Esophagus (tissue), 2 donors: Measurements from ENCODE around the gene NUP153. TPM values are rescaled to one million over a fixed set of nuclear protein-coding genes. Genes with fewer than 3 reads are reported as not detected.

Experiments used
- H3K27ac ChIP-seq, 2 donors: one replicate each; pipeline ENCODE4 v1.5.1; 2013; ENCODE audit warnings: low read depth in 2 of 2, mild to moderate bottlenecking in 2 of 2, inconsistent platforms in 1 of 2, low read length in 1 of 2, moderate library complexity in 1 of 2
- H3K27me3 ChIP-seq, 2 donors: one replicate each; pipeline ENCODE4 v1.6.1; 2013; ENCODE audit warnings: low read length in 2 of 2, control low read depth in 1 of 2, mild to moderate bottlenecking in 1 of 2; ENCODE audit not compliant: insufficient read depth in 2 of 2, control insufficient read depth in 1 of 2
- H3K36me3 ChIP-seq, 2 donors: one replicate each; pipeline ENCODE4 v1.6.1; 2013; ENCODE audit warnings: low read length in 1 of 2; ENCODE audit not compliant: control insufficient read depth in 2 of 2, insufficient read depth in 2 of 2
- H3K4me1 ChIP-seq, 2 donors: one replicate each; pipeline ENCODE4 v1.6.1; 2013; ENCODE audit warnings: low read length in 1 of 2; ENCODE audit not compliant: control insufficient read depth in 2 of 2, insufficient read depth in 2 of 2
- H3K4me3 ChIP-seq, 2 donors: one replicate each; pipeline ENCODE4 v1.5.1; 2013; ENCODE audit warnings: low read length in 2 of 2, mild to moderate bottlenecking in 2 of 2, low read depth in 1 of 2, moderate library complexity in 1 of 2
- H3K9me3 ChIP-seq, 2 donors: one replicate each; pipeline ENCODE4 v1.6.1; 2013; ENCODE audit warnings: mild to moderate bottlenecking in 2 of 2, low read depth in 1 of 2, low read length in 1 of 2, moderate library complexity in 1 of 2; ENCODE audit not compliant: control insufficient read depth in 2 of 2, insufficient read depth in 1 of 2
- WGBS, 2 donors: extraction: QIAGEN DNeasy Blood & Tissue Kit; methylation state at CpG; one replicate each; pipeline ENCODE4 v1.1.7; 2013; 5-methylcytosine and 5-hydroxymethylcytosine counted together
- polyA plus RNA-seq, 2 donors: library from polyadenylated mRNA; stranded (reverse); fragments of 200-250 nt; gene quantifications; one replicate each; pipeline ENCODE4 v1.2.3, GENCODE V29; 2013
- donor health status: healthy with polysubstance abuse.
- donor health status: Bipolar disorder and iron deficiency.

NUP153 gene
- polyA plus RNA-seq, 2 donors = 5.0 to 12.7 TPM

- H3K36me3 ChIP-seq = no peaks in the 10 kb centered on the region
- peak overlapping the region; percentile 15 to 50 for H3K27ac ChIP-seq
- no peak overlapping the region for H3K4me3 ChIP-seq
- H3K9me3 ChIP-seq = no peaks in the 10 kb centered on the region
- H3K4me1 ChIP-seq = no peaks in the 10 kb centered on the region
- H3K27me3 ChIP-seq = no peaks in the 10 kb centered on the region
- WGBS, 2 donors = 72 to 77% methylated on average over 6 of the region's 6 CpGs
Observed at GRCh38 chr6:17730078-17730704, 23.5 kb upstream of the NUP153 start.

GRCh38 chr6:17729223-17730077, 22.7 kb upstream of the NUP153 start:
- Histone ChIP-seq H3K9me3 (no peaks in the 10 kb centered on the region), H3K27ac (peak overlapping the region in 1 of 2 donors; percentile 15), H3K4me1 (no peaks in the 10 kb centered on the region), H3K36me3 (no peaks in the 10 kb centered on the region), H3K4me3 (no peak overlapping the region), H3K27me3 (no peaks in the 10 kb centered on the region)
- 74 to 75% methylated on average over 12 of the region's 12 CpGs for WGBS, 2 donors

- Histone ChIP-seq H3K9me3 (no peaks in the 10 kb centered on the region), H3K4me3 (no peak overlapping the region), H3K27ac (no peak overlapping the region), H3K4me1 (no peaks in the 10 kb centered on the region), H3K36me3 (no peaks in the 10 kb centered on the region), H3K27me3 (no peaks in the 10 kb centered on the region)
- WGBS, 2 donors = 97 to 98% methylated on average over 40 to 49 of the region's 49 CpGs
Observed at GRCh38 chr6:17728551-17729222, 22.0 kb upstream of the NUP153 start.

- Histone ChIP-seq H3K36me3 (no peaks in the 10 kb centered on the region), H3K4me3 (no peak overlapping the region), H3K9me3 (no peaks in the 10 kb centered on the region), H3K27ac (no peak overlapping the region), H3K27me3 (no peaks in the 10 kb centered on the region), H3K4me1 (no peaks in the 10 kb centered on the region)
- WGBS, 2 donors = 48% methylated on average over 6 of the region's 6 CpGs
Observed at GRCh38 chr6:17725083-17725482, 18.4 kb upstream of the NUP153 start.

- Histone ChIP-seq H3K9me3 (no peaks in the 10 kb centered on the region), H3K36me3 (no peaks in the 10 kb centered on the region), H3K27ac (no peak overlapping the region), H3K4me1 (no peaks in the 10 kb centered on the region), H3K27me3 (no peaks in the 10 kb centered on the region), H3K4me3 (no peak overlapping the region)
- WGBS, 2 donors = 85 to 94% methylated on average over 3 of the region's 3 CpGs
Observed at GRCh38 chr6:17724341-17724740, 17.6 kb upstream of the NUP153 start.

GRCh38 chr6:17721671-17722070, 14.9 kb upstream of the NUP153 start:
- Histone ChIP-seq H3K4me3 (no peak overlapping the region), H3K27ac (no peak overlapping the region), H3K4me1 (no peaks in the 10 kb centered on the region), H3K9me3 (no peaks in the 10 kb centered on the region), H3K36me3 (no peaks in the 10 kb centered on the region), H3K27me3 (no peaks in the 10 kb centered on the region)
- 62 to 71% methylated on average over 3 of the region's 3 CpGs for WGBS, 2 donors

- Histone ChIP-seq H3K27me3 (no peaks in the 10 kb centered on the region), H3K4me1 (peaks cover 0 to 2% of the 10 kb centered on the region in 2 donors), H3K36me3 (no peaks in the 10 kb centered on the region), H3K4me3 (no peak overlapping the region), H3K9me3 (no peaks in the 10 kb centered on the region), H3K27ac (no peak overlapping the region)
- 51 to 53% methylated on average over 3 of the region's 3 CpGs for WGBS, 2 donors
Observed at GRCh38 chr6:17719323-17720041, 12.8 kb upstream of the NUP153 start.

GRCh38 chr6:17716221-17716620, 9.5 kb upstream of the NUP153 start:
- H3K9me3 ChIP-seq = no peaks in the 10 kb centered on the region
- H3K27ac ChIP-seq = no peak overlapping the region
- peaks cover 0 to 2% of the 10 kb centered on the region in 2 donors for H3K4me1 ChIP-seq
- WGBS, 2 donors = 58% methylated on average over 2 of the region's 2 CpGs
- H3K4me3 ChIP-seq = no peak overlapping the region
- H3K36me3 ChIP-seq = no peaks in the 10 kb centered on the region
- H3K27me3 ChIP-seq = no peaks in the 10 kb centered on the region
